ENCODE data around the gene CA9.
"Not testable (repeated sequence)": the region's sequence is repeated elsewhere in the genome, so short reads cannot be mapped to it uniquely, and the experiment has no call there.

The CA9 gene

DNA sequence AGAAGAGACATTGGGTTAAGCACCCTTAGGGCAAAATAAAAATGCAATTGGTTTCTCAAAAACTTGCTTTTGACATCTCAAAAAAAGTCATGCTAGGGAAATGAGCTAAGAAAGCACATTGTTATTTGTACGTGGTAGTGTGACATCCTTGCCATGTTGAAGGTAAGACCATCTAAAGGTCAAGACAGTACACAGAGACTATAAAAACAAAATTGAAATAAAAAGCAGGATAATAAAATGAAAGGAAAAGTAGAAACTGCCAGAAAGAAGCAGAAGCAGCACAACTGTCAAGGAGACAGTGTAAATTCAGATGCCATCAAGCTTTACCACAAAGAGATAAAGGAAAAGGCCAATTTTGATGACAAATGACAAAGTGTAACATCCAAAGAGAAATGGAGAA is 34.5 kb upstream of the CA9 start:
- H3K27me3 ChIP-seq (ENCODE audit: insufficient read depth, poor library complexity, severe bottlenecking); H3K27ac ChIP-seq (replicated peaks); DNase-seq (ENCODE audit: low read depth in 1 of 2, low spot score in 1 of 2); H3K4me3 ChIP-seq (replicated peaks; ENCODE audit: insufficient read depth, low read length): not testable (repeated sequence)

GRCh38 chr9:35639631-35640030 is 34.1 kb upstream of the CA9 start:
- DNase-seq (ENCODE audit: low read depth in 1 of 2, low spot score in 1 of 2) = no peak
- no peak overlapping the region for H3K4me3 ChIP-seq (replicated peaks; ENCODE audit: insufficient read depth, low read length)
- H3K27me3 ChIP-seq (ENCODE audit: insufficient read depth, poor library complexity, severe bottlenecking) = no peaks in the 10 kb centered on the region
- TF ChIP-seq GABPA (IDR thresholded peaks at IDR 0.05; ENCODE audit: low read depth) (no peak), REST (IDR thresholded peaks at IDR 0.05; ENCODE audit: insufficient replicate concordance, low read depth) (no peak), CTCF (IDR thresholded peaks at IDR 0.05; ENCODE audit: insufficient read depth, low read length) (no peak), SPI1 (IDR thresholded peaks at IDR 0.05; ENCODE audit: borderline replicate concordance, low read depth) (no peak), POLR2AphosphoS5 (IDR thresholded peaks at IDR 0.05; ENCODE audit: low read depth) (no peak)
- H3K27ac ChIP-seq (replicated peaks) = no peak overlapping the region

DNA sequence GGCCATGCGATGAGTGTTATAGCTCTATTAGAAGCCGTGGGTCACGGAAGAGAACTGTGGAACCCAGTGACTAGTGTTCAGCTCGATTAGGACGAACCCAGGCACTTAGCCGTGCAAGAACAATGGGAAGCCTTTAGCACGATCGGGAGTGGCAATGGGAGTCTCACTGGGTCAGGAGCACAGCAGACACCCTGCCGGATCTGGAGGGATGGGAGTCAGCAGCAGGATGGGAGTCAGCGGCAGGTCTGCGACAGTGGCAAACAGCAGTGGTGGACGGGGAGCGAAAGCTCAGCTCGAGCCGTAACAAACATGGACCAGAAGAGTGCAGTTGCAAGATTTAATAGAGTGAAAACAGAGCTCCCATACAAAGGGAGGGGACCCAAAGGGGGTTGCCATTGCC is 33.3 kb upstream of the CA9 start:
- not testable (repeated sequence) for H3K27me3 ChIP-seq (ENCODE audit: insufficient read depth, poor library complexity, severe bottlenecking); DNase-seq (ENCODE audit: low read depth in 1 of 2, low spot score in 1 of 2); H3K27ac ChIP-seq (replicated peaks); H3K4me3 ChIP-seq (replicated peaks; ENCODE audit: insufficient read depth, low read length)

DNA sequence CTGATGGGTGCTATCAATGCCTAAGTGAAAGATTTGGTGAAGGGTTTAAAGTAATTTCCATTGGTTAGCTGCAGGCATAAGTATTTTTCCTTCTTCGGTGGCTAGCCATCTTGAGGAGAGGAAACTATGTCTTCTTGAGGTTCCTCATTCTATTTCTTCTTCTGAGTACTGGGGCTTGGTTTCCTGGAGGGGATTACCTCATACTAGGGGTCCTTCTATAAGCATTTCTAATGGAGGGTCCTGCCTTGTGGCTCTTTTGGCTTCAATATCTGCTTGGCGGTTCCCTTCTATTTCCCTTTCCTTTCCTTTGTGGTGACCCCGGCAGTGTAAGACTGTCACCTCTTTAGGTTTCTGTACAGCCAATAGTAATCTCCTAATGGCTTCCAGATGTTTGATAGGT is 32.2 kb upstream of the CA9 start:
- not testable (repeated sequence) for H3K4me3 ChIP-seq (replicated peaks; ENCODE audit: insufficient read depth, low read length); H3K27me3 ChIP-seq (ENCODE audit: insufficient read depth, poor library complexity, severe bottlenecking); DNase-seq (ENCODE audit: low read depth in 1 of 2, low spot score in 1 of 2)
- H3K27ac ChIP-seq (replicated peaks) = peak overlapping the region; percentile 57

DNA sequence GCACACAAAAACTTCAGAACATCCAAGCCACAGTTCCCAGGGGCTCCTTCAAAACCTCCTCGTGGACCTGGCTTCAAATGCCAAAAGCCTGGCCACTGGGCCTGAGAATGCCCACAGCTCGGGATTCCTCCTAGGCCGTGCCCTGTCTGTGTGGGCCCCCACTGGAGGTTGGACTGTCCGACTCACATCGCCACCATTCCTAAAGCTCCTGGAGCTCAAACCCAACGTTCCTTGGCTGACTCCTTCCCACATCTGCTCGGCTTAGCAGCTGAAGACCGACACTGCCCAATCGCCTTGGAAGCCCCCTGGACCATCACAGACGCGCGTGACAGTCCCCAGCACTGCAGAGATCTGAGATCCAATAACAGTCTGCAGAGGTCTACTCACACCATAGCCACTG is 30.7 kb upstream of the CA9 start:
- no peak overlapping the region for H3K4me3 ChIP-seq (replicated peaks; ENCODE audit: insufficient read depth, low read length)
- no peak for DNase-seq (ENCODE audit: low read depth in 1 of 2, low spot score in 1 of 2)
- H3K27ac ChIP-seq (replicated peaks) = peak overlapping the region; percentile 47
- H3K27me3 ChIP-seq (ENCODE audit: insufficient read depth, poor library complexity, severe bottlenecking) = no peaks in the 10 kb centered on the region
- TF ChIP-seq CTCF (IDR thresholded peaks at IDR 0.05; ENCODE audit: insufficient read depth, low read length) (no peak), POLR2AphosphoS5 (IDR thresholded peaks at IDR 0.05; ENCODE audit: low read depth) (no peak), SPI1 (IDR thresholded peaks at IDR 0.05; ENCODE audit: borderline replicate concordance, low read depth) (no peak), REST (IDR thresholded peaks at IDR 0.05; ENCODE audit: insufficient replicate concordance, low read depth) (no peak), GABPA (IDR thresholded peaks at IDR 0.05; ENCODE audit: low read depth) (no peak)

DNA sequence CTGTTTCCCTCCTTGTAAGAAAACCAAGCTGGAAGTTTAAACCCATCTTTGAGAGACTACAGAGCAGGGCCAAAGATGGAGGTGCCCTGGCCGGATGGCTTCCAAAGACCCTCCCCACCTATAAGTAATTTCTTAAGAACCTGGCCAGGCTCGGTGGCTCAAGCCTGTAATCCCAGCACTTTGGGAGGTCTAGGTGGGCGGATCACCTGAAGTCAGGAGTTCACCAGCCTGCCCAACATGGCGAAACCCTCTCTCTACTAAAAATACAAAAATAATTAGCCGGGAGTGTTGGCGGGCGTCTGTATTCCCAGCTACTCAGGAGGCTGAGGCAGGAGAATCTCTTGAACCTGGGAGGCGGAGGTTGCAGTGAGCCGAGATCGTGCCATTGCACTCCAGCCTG is 28.0 kb upstream of the CA9 start:
- H3K4me3 ChIP-seq (replicated peaks; ENCODE audit: insufficient read depth, low read length); H3K27me3 ChIP-seq (ENCODE audit: insufficient read depth, poor library complexity, severe bottlenecking); DNase-seq (ENCODE audit: low read depth in 1 of 2, low spot score in 1 of 2): not testable (repeated sequence)
- H3K27ac ChIP-seq (replicated peaks) = peak overlapping the region; percentile 36

Measured in HL-60 (cell line).